Activated CD8-positive, alpha-beta memory T cell treated with anti-CD3 and anti-CD28 coated beads for 24 hours (primary cell): ENCODE data around the gene SMARCB1.

Experiments
- DNase-seq: peaks from one replicate; pipeline ENCODE4 v3.0.0-alpha.2; 2020

The SMARCB1 gene

GRCh38 chr22:23786752-23787599 is at the start of gene SMARCB1:
TSS of gene SMARCB1 (plus strand) at chr22:23786966. CDS start at chr22:23787170, 204 bp downstream.
- DNase-seq = peak; percentile 96

- DNase-seq = no peak
These were observed 49.1 kb upstream of the SMARCB1 start for GRCh38 chr22:23737696-23738095.

GRCh38 chr22:23742505-23743264 is 44.1 kb upstream of the SMARCB1 start:
- no peak for DNase-seq

- no peak for DNase-seq
These were observed 43.5 kb upstream of the SMARCB1 start for GRCh38 chr22:23743303-23743705.

GRCh38 chr22:23744001-23744400 is 42.8 kb upstream of the SMARCB1 start:
- no peak for DNase-seq

- DNase-seq = no peak
These were observed 42.3 kb upstream of the SMARCB1 start for GRCh38 chr22:23744485-23744884.

- no peak for DNase-seq
These were observed 41.0 kb upstream of the SMARCB1 start for GRCh38 chr22:23745791-23746190.

GRCh38 chr22:23749841-23750301 is 36.9 kb upstream of the SMARCB1 start:
- DNase-seq = no peak

- no peak for DNase-seq
These were observed 36.4 kb upstream of the SMARCB1 start for GRCh38 chr22:23750367-23750713.

GRCh38 chr22:23750714-23751440 is 35.9 kb upstream of the SMARCB1 start, which contains the start of gene ZNF70:
TSS of gene ZNF70 (minus strand) at chr22:23751112. CDS start at chr22:23745140, 5,972 bp downstream.
- DNase-seq = peak; percentile 94

- no peak for DNase-seq
These were observed 35.2 kb upstream of the SMARCB1 start for GRCh38 chr22:23751441-23751996.

GRCh38 chr22:23752090-23752691 is 34.6 kb upstream of the SMARCB1 start:
- DNase-seq = no peak

GRCh38 chr22:23752750-23753149 is 34.0 kb upstream of the SMARCB1 start:
- DNase-seq = no peak

GRCh38 chr22:23753385-23753784 is 33.4 kb upstream of the SMARCB1 start:
- no peak for DNase-seq

GRCh38 chr22:23754220-23754919 is 32.4 kb upstream of the SMARCB1 start, which contains the start of gene VPREB3:
TSS of gene VPREB3 (minus strand) at chr22:23754425. CDS start at chr22:23754363, 62 bp downstream.
- DNase-seq = no peak

- DNase-seq = no peak
These were observed 31.7 kb upstream of the SMARCB1 start for GRCh38 chr22:23754980-23755636.

- DNase-seq = no peak
These were observed 31.1 kb upstream of the SMARCB1 start for GRCh38 chr22:23755711-23756110.

- no peak for DNase-seq
These were observed 29.9 kb upstream of the SMARCB1 start for GRCh38 chr22:23756891-23757290.

- no peak for DNase-seq
These were observed 27.2 kb upstream of the SMARCB1 start for GRCh38 chr22:23759566-23759965.

- no peak for DNase-seq
These were observed 26.7 kb upstream of the SMARCB1 start for GRCh38 chr22:23760056-23760455.
